GM23338 (cell line): ENCODE measurements around the gene TNFAIP8L1.

ENCODE experiments used
- CREB1 ChIP-seq: fragments of 250-450 bp; sonication (Bioruptor Pico); IDR thresholded peaks from 2 replicates; pipeline ENCODE4 v1.5.0; 2020; ENCODE audit warnings: low read depth, mild to moderate bottlenecking, moderate library complexity
- CTCF ChIP-seq, 2 experiments: fragments of 200-600 bp in 1 of 2; sonication (generic) in 1 of 2; conservative IDR thresholded peaks; 2 replicates each; pipeline versions ENCODE4 v1.5.1 to v1.6.1; 2016 to 2017; ENCODE audit warnings: antibody characterized with exemption in 2 of 2, low read depth in 2 of 2, mild to moderate bottlenecking in 2 of 2, moderate library complexity in 1 of 2
- ETS1 ChIP-seq: IDR thresholded peaks from 2 replicates; pipeline ENCODE4 v1.6.1; 2016; ENCODE audit warnings: antibody characterized with exemption
- EZH2 ChIP-seq: fragments of 200-600 bp; sonication (generic); IDR thresholded peaks from one replicate; pipeline ENCODE4 v1.8.0; 2017; ENCODE audit warnings: antibody characterized with exemption, mild to moderate bottlenecking, low read depth; ENCODE audit not compliant: unreplicated experiment
- EZH2phosphoT487 ChIP-seq: fragments of 200-600 bp; sonication (generic); IDR thresholded peaks from one replicate; pipeline ENCODE4 v1.8.1; 2018; ENCODE audit warnings: antibody characterized with exemption; ENCODE audit not compliant: unreplicated experiment
- JUNB ChIP-seq: IDR thresholded peaks from one replicate; pipeline ENCODE4 v1.6.1; 2016; ENCODE audit warnings: antibody characterized with exemption; ENCODE audit not compliant: unreplicated experiment
- NANOG ChIP-seq: IDR thresholded peaks from 2 replicates; pipeline ENCODE4 v1.6.1; 2016; ENCODE audit warnings: antibody characterized with exemption, borderline replicate concordance
- POLR2AphosphoS5 ChIP-seq: IDR thresholded peaks from 2 replicates; pipeline ENCODE4 v1.6.1; 2016; ENCODE audit warnings: antibody characterized with exemption, low read depth
- ZNF331 ChIP-seq: fragments of 250-450 bp; sonication (Bioruptor Pico); IDR thresholded peaks from 2 replicates; pipeline ENCODE4 v1.5.0; 2020; ENCODE audit warnings: low read depth, mild to moderate bottlenecking, moderate library complexity
- TF ChIP-seq, protein P1 (sequence below): IDR thresholded peaks from one replicate; pipeline ENCODE4 v1.6.1; 2018; ENCODE audit warnings: antibody characterized with exemption; ENCODE audit not compliant: unreplicated experiment

DNA sequence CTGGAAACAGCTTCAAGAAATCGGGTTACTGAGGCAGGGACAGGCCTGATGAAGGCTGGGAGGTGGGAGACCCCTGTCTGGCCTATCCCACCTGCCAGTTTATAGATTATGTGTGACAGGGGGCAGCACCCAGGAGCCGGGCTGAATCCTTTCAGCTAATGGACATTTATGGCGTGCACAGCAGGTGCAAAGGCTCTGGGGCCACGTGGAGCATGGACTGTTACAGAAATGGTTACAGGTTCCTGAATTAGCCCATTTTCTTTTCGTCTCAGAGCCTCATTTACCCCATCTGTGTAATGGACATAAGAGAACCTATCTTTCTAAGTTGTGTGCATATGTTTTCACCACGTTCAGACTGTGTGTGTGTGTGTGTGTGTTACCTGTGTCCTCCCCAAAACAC lies 34.4 kb upstream of the TNFAIP8L1 start:
- TF ChIP-seq CTCF (conservative IDR thresholded peaks at IDR 0.05; ENCODE audit: low read depth in 2 of 2), result no peak
- TF ChIP-seq EZH2phosphoT487, result no peak
- TF ChIP-seq CREB1 (CRISPR knock-in tag), result no peak
- no peak for TF ChIP-seq POLR2AphosphoS5
- TF ChIP-seq, protein P1, sequence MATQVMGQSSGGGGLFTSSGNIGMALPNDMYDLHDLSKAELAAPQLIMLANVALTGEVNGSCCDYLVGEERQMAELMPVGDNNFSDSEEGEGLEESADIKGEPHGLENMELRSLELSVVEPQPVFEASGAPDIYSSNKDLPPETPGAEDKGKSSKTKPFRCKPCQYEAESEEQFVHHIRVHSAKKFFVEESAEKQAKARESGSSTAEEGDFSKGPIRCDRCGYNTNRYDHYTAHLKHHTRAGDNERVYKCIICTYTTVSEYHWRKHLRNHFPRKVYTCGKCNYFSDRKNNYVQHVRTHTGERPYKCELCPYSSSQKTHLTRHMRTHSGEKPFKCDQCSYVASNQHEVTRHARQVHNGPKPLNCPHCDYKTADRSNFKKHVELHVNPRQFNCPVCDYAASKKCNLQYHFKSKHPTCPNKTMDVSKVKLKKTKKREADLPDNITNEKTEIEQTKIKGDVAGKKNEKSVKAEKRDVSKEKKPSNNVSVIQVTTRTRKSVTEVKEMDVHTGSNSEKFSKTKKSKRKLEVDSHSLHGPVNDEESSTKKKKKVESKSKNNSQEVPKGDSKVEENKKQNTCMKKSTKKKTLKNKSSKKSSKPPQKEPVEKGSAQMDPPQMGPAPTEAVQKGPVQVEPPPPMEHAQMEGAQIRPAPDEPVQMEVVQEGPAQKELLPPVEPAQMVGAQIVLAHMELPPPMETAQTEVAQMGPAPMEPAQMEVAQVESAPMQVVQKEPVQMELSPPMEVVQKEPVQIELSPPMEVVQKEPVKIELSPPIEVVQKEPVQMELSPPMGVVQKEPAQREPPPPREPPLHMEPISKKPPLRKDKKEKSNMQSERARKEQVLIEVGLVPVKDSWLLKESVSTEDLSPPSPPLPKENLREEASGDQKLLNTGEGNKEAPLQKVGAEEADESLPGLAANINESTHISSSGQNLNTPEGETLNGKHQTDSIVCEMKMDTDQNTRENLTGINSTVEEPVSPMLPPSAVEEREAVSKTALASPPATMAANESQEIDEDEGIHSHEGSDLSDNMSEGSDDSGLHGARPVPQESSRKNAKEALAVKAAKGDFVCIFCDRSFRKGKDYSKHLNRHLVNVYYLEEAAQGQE, result no peak
- no peak for TF ChIP-seq EZH2
- TF ChIP-seq NANOG, result no peak
- TF ChIP-seq ETS1, result no peak
- no peak for TF ChIP-seq JUNB
- no peak for TF ChIP-seq ZNF331 (CRISPR knock-in tag)
